Fibroblast of the aortic adventitia (primary cell): Measurements from ENCODE around the gene LRMDA. TPM values are rescaled to one million over a fixed set of nuclear protein-coding genes. Genes with fewer than 3 reads are reported as not detected.

Source experiments
- DNase-seq: peaks from one replicate; pipeline ENCODE4 v3.0.0-alpha.2; 2010; ENCODE audit warnings: low read depth
- H3K4me3 ChIP-seq: 2 replicates; pipeline ENCODE4 v1.5.1; 2011; ENCODE audit warnings: low read depth, mild to moderate bottlenecking, control low read depth, low read length, moderate library complexity
- total RNA-seq: library from RNA; depleted of rRNA; stranded (reverse); fragments of >200 nt; gene quantifications from 2 replicates; pipeline ENCODE4 v1.2.3, GENCODE V29; 2012; ENCODE audit warnings: low replicate concordance
- TF ChIP-seq, protein P1 (sequence below): IDR thresholded peaks from 2 replicates; pipeline ENCODE4 v1.5.1; 2011; ENCODE audit warnings: mild to moderate bottlenecking, low read length, control low read depth, inconsistent platforms; ENCODE audit not compliant: insufficient read depth

Gene LRMDA
- total RNA-seq, 1 donor: 6.3 TPM

- no peak for DNase-seq
- no peak overlapping the region for H3K4me3 ChIP-seq
- TF ChIP-seq, protein P1, sequence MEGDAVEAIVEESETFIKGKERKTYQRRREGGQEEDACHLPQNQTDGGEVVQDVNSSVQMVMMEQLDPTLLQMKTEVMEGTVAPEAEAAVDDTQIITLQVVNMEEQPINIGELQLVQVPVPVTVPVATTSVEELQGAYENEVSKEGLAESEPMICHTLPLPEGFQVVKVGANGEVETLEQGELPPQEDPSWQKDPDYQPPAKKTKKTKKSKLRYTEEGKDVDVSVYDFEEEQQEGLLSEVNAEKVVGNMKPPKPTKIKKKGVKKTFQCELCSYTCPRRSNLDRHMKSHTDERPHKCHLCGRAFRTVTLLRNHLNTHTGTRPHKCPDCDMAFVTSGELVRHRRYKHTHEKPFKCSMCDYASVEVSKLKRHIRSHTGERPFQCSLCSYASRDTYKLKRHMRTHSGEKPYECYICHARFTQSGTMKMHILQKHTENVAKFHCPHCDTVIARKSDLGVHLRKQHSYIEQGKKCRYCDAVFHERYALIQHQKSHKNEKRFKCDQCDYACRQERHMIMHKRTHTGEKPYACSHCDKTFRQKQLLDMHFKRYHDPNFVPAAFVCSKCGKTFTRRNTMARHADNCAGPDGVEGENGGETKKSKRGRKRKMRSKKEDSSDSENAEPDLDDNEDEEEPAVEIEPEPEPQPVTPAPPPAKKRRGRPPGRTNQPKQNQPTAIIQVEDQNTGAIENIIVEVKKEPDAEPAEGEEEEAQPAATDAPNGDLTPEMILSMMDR: no peak
These were observed 351.2 kb downstream of the LRMDA start for GRCh38 chr10:75782463-75783248.

DNA sequence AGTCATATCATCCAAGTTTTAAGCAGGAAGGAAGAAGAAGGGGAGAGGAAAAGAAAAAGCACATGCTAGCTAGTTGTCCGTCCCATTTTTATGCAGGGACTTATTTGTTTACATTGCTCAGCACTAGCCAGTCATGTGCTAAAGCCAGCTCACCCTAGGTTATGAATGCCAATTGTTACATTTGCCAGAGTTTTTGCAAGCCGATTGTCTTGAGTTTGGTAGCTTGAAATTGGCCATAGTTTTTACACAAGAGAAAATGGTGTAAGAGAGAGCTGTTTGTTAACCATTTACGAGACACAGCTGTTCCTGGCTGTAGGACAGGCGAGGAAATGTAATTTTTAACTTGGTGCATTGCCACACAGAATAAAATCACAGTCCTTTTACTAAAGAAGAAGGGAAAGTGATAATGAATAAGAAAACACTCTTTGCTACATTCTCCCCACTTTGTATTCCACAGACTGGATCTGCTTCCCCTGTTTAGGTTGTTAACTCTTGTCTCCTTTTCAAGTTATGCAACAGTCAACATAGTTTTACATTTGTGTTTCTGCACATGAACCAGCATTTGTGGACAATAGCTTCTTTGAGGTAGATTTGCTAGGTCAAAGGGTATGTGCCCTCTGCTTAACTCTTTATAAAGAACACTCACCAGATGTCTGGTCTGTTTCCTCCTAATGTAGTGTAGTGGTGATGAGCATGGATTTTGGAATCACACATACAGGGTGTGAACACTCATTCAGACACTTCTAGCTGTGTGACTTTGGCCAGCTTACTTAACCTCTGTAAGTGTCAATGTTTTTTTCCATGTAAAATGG is 357.2 kb downstream of the LRMDA start:
- H3K4me3 ChIP-seq: peak overlapping the region; percentile 3
- peak; percentile 86 for DNase-seq
- TF ChIP-seq, protein P1: no peak

DNA sequence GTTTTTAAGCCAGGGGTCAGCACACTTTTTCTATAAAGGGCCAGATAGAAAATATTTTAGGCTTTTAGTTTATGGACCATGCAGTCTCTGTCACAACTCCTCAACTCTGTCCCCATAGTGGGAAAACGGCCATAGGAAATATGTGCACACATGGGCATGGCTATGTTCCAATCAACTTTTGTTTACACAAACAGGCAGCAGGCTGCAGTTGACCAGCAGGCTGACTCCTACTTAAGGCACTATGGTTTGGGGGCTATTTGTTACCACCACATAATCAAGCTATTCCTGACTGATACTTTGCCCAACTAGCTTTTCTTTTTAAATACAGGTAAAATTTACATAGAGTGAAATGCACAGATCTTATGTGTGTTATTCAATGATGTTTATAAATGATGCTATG is 362.4 kb downstream of the LRMDA start:
- TF ChIP-seq, protein P1: no peak
- no peak overlapping the region for H3K4me3 ChIP-seq

GRCh38 chr10:75801121-75801520 is 369.7 kb downstream of the LRMDA start:
- TF ChIP-seq, protein P1: no peak
- H3K4me3 ChIP-seq: no peak overlapping the region
- DNase-seq: no peak

More for the DNA sequence above, 362.4 kb downstream of the LRMDA start:
- DNase-seq: no peak

DNA sequence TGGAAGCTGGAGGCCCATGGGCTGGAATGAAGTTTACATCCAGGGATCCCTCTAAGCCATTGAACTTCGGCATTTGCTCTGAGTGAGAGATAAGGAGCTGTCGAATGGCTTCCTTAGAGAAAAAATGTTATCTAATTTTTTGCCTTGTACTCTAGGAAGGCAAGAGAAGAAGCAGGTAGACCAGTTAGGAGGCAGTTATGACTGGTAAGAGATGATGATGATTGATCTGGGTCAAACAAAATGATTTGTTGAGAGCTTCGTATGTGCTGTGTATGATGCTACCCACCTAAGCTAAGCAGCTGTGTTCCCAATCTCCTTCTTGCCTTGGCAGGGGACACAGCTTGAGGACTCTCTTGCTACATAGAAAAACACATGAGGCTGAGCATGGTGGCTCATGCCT is 370.2 kb downstream of the LRMDA start:
- no peak for DNase-seq
- H3K4me3 ChIP-seq: no peak overlapping the region
- TF ChIP-seq, protein P1: no peak

GRCh38 chr10:75803121-75803520 is 371.7 kb downstream of the LRMDA start:
- TF ChIP-seq, protein P1: no peak
- no peak for DNase-seq
- no peak overlapping the region for H3K4me3 ChIP-seq
